Loucy (cell line): ENCODE measurements around the gene B3GLCT.

ENCODE experiments used
- CTCF ChIP-seq: fragments of 200-600 bp; sonication (generic); conservative IDR thresholded peaks from 2 replicates; pipeline ENCODE4 v1.5.1; 2014; ENCODE audit warnings: mild to moderate bottlenecking, antibody characterized with exemption, low read length
- EZH2phosphoT487 ChIP-seq: fragments of 200-600 bp; IDR thresholded peaks from 2 replicates; pipeline ENCODE4 v1.6.1; 2018; ENCODE audit warnings: antibody characterized with exemption, mild to moderate bottlenecking, moderate library complexity, borderline replicate concordance

GRCh38 chr13:31172001-31172400 is 27.8 kb upstream of the B3GLCT start:
- no peak for TF ChIP-seq CTCF
- no peak for TF ChIP-seq EZH2phosphoT487
